NCI-H2227 treated with DMSO at 0.1 percent for 48 hours (cell line): ENCODE measurements around the gene PLAC8L1.

ENCODE experiments used
- DNase-seq: peaks from one replicate; lab custom pipeline; 2025; lab: John Stamatoyannopoulos, UW

PLAC8L1 gene

DNA sequence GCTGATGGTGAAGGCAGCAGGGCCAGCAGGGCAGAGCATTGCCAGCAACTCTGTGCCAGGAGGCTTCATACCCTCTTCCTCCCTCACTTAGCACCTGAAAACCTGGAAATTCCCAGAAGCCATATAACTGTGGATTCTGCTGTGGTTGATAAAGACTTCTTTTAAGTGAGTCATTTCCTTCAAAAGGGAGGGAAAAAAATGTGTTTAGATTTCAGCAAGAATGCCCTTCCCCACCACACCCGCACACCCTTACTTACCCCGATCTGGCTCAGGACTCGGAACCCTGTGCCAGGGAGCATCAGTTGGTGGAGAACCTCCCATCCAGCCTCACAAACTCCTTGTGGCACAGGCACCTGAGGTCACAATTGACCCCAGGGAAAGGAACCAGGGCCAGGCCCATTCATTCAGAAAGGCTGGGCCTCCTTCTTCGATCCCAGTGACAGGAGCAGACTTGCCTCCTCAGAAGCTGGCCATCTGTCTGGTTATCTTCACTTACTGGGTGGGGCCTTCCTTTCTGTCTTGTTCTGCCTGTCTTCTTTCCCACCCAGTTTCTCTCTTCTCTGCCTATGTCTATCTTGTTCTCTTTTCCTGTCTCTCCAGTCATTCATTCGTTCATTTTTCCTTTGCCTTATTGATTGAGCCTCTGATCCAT, 62.6 kb downstream of the PLAC8L1 start:
- no peak for DNase-seq

DNA sequence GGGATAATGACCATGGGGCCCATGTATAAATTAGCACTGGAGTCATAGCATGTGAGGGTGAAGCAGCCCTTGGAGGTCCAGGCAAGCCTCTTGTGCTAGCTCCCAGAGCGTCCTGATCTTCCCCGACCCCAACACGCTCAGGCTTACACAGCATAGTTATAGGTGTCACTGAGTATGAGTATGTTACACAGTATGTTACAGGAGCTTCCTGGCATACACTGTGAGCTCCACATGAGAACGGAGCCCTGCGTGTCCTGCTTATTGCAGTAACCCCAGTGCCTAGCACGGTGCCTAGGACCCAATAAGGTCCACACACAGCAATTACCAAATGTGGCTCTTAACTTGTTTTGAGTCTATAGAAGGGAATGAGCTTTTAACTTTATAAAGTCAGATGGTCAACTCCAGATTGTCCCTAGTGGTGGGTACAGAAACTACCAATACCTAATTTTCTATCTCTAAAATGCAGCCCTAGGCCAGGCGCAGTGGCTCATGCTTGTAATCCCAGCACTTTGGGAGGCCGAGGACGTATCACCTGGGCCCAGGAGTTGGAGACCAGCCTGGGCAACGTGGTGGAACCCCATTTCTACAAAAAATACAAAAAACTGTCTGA, 64.1 kb downstream of the PLAC8L1 start:
- DNase-seq, result no peak

DNA sequence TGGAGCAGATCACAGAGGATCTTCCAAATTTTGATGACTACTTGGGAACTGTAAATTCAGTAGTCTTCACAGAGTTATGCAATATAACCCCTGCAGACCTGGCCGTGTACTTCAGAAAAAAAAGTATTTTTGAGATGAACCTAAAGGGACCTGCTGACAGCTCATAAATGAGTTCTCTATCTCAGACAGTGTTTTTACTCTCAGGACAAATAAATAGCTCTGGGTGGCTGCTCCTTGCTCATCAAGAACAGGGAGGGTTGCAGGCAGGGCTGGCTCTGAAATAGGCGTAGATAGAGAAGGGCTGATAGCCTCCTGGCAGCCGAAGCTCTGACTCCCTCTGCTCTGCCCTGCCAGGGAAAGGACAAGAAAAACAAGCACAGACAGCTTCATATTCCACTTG, 64.8 kb downstream of the PLAC8L1 start:
- no peak for DNase-seq

DNA sequence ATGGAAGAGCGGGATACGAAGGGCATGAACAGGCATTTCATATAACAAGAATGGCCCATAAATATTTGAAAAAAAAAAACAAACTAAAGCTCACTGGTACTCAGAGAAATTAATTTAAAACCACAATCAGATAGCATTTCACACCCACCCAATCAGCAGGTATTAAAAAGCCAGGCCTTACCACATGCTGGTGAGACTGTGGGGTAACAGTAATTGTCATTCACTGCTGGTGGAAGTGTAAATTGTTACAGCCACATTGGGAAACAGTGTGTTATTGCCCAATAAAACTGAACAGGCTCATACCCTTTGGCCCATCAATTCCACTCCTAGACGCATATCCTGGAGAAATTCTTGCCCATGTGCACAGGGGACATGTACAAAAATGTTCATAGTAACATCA, 66.0 kb downstream of the PLAC8L1 start:
- DNase-seq, result no peak

DNA sequence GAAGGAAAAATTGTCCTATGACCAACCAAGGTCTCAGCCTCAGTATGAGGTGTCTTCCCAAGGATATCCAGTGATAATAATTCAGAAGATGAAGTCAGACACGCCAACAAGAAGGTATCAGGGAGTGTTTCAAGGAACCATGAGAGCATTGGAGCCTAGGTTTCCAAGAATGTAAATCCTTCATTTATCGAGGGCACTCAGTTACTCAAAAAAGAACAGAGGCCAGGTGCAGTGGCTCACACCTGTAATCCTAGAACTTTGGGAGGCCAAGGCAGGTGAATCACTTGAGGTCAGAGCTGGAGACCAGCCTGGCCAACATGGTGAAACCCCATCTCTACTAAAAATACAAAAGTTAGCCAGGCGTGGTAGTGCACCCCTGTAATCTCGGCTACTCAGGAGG, 70.8 kb downstream of the PLAC8L1 start:
- no peak for DNase-seq
